Glomerular visceral epithelial cell (primary cell): ENCODE measurements around the gene SYNJ1.
"Not testable (repeated sequence)": the region's sequence is repeated elsewhere in the genome, so short reads cannot be mapped to it uniquely, and the experiment has no call there.

Experiments used
- DNase-seq: peaks from one replicate; pipeline ENCODE4 v3.0.0-alpha.2; 2016; ENCODE audit errors: extremely low spot score

Gene SYNJ1

GRCh38 chr21:32612999-32613337 is 114.8 kb downstream of the SYNJ1 start:
- DNase-seq = no peak

- DNase-seq = peak; percentile 95
Observed at GRCh38 chr21:32612075-32612998, 115.5 kb downstream of the SYNJ1 start, which contains the start of gene CFAP298. Gene CFAP298 (minus strand): TSS chr21:32612377. CDS start chr21:32612243, 134 bp downstream.

GRCh38 chr21:32611471-32611997 is 116.3 kb downstream of the SYNJ1 start:
- peak; percentile 35 for DNase-seq

- DNase-seq = not testable (repeated sequence)
Observed at GRCh38 chr21:32610940-32611339, 116.9 kb downstream of the SYNJ1 start.

- DNase-seq = no peak
Observed at GRCh38 chr21:32608851-32609250, 119.0 kb downstream of the SYNJ1 start.

- DNase-seq = no peak
Observed at GRCh38 chr21:32605469-32605868, 122.3 kb downstream of the SYNJ1 start.

- no peak for DNase-seq
Observed at GRCh38 chr21:32604464-32604863, 123.3 kb downstream of the SYNJ1 start.

- DNase-seq = no peak
Observed at GRCh38 chr21:32603131-32603530, 124.7 kb downstream of the SYNJ1 start.

- no peak for DNase-seq
Observed at GRCh38 chr21:32602099-32602498, 125.7 kb downstream of the SYNJ1 start.

GRCh38 chr21:32599526-32599925 is 128.3 kb downstream of the SYNJ1 start:
- DNase-seq = no peak

- peak; percentile 16 for DNase-seq
Observed at GRCh38 chr21:32599091-32599490, 128.7 kb downstream of the SYNJ1 start.

- peak; percentile 79 for DNase-seq
Observed at GRCh38 chr21:32597205-32597604, 130.6 kb downstream of the SYNJ1 start.

- DNase-seq = no peak
Observed at GRCh38 chr21:32595431-32595830, 132.4 kb downstream of the SYNJ1 start.

GRCh38 chr21:32593690-32594089 is 134.1 kb downstream of the SYNJ1 start:
- no peak for DNase-seq

GRCh38 chr21:32592929-32593502 is 134.8 kb downstream of the SYNJ1 start:
- DNase-seq = no peak

GRCh38 chr21:32590130-32590529 is 137.7 kb downstream of the SYNJ1 start:
- DNase-seq = no peak

GRCh38 chr21:32587651-32588050 is 140.2 kb downstream of the SYNJ1 start:
- DNase-seq = no peak

- no peak for DNase-seq
Observed at GRCh38 chr21:32587120-32587519, 140.7 kb downstream of the SYNJ1 start.

- no peak for DNase-seq
Observed at GRCh38 chr21:32585970-32586369, 141.8 kb downstream of the SYNJ1 start.

GRCh38 chr21:32585042-32585710 is 142.6 kb downstream of the SYNJ1 start, which contains the start of gene TCP10L:
Gene TCP10L (minus strand): TSS chr21:32585523. CDS start chr21:32584304, 1,219 bp downstream.
- DNase-seq = no peak

- DNase-seq = no peak
Observed at GRCh38 chr21:32584472-32584871, 143.3 kb downstream of the SYNJ1 start.

- no peak for DNase-seq
Observed at GRCh38 chr21:32581732-32582131, 146.1 kb downstream of the SYNJ1 start.
